ENCODE results near the gene UIMC1.
"Not testable (repeated sequence)": the region's sequence is repeated elsewhere in the genome, so short reads cannot be mapped to it uniquely, and the experiment has no call there.

UIMC1 gene

GRCh38 chr5:176985516-176985915, 21.1 kb downstream of the UIMC1 start:
- no peak overlapping the region for H3K4me3 ChIP-seq (ENCODE audit: low read depth, low read length)
- H3K27ac ChIP-seq (ENCODE audit: extremely low read depth, low read depth, low read length), result no peak overlapping the region
- peaks cover 13 to 18% of the 10 kb centered on the region in 2 experiments; a peak in 2 of 3 replicates for H3K36me3 ChIP-seq (ENCODE audit: control insufficient read depth in 2 of 2, insufficient read depth in 1 of 2, low read length in 2 of 2)
- POLR2A ChIA-PET, result interaction anchor here (1.6 kb wide), 1 partner anchor 21 kb away, joined by 7 read pairs; the partner anchor contains the start of gene UIMC1
- no peaks in the 10 kb centered on the region for H3K4me1 ChIP-seq (ENCODE audit: control insufficient read depth, insufficient read depth, low read length)
- CTCF ChIA-PET, result no interaction called here
- H3K9me3 ChIP-seq (ENCODE audit: control insufficient read depth, insufficient read depth, low read depth, low read length), result no peaks in the 10 kb centered on the region
- TF ChIP-seq ZNF423 (tag by site-specific recombination; IDR thresholded peaks at IDR 0.05), result no peak
- no peak for TF ChIP-seq ZNF366 (tag by site-specific recombination; conservative IDR thresholded peaks at IDR 0.05)
- no peak for TF ChIP-seq YY2 (tag by site-specific recombination; IDR thresholded peaks at IDR 0.05)
- TF ChIP-seq ZNF561 (tag by site-specific recombination; IDR thresholded peaks at IDR 0.05; ENCODE audit: borderline replicate concordance), result no peak
- TF ChIP-seq ZNF677 (tag by site-specific recombination; IDR thresholded peaks at IDR 0.05), result no peak
- TF ChIP-seq ZNF394 (tag by site-specific recombination; IDR thresholded peaks at IDR 0.05; ENCODE audit: borderline replicate concordance), result no peak
- TF ChIP-seq ZNF596 (tag by site-specific recombination; IDR thresholded peaks at IDR 0.05), result no peak
- TF ChIP-seq, protein P1, sequence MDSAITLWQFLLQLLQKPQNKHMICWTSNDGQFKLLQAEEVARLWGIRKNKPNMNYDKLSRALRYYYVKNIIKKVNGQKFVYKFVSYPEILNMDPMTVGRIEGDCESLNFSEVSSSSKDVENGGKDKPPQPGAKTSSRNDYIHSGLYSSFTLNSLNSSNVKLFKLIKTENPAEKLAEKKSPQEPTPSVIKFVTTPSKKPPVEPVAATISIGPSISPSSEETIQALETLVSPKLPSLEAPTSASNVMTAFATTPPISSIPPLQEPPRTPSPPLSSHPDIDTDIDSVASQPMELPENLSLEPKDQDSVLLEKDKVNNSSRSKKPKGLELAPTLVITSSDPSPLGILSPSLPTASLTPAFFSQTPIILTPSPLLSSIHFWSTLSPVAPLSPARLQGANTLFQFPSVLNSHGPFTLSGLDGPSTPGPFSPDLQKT (IDR thresholded peaks at IDR 0.05; ENCODE audit: borderline replicate concordance, low read depth, low read length), result no peak
- no peak for TF ChIP-seq ZNF654 (tag by site-specific recombination; IDR thresholded peaks at IDR 0.05; ENCODE audit: low read depth)
- no peak for TF ChIP-seq ZFP69B (tag by site-specific recombination; IDR thresholded peaks at IDR 0.05)
- TF ChIP-seq, protein P2, sequence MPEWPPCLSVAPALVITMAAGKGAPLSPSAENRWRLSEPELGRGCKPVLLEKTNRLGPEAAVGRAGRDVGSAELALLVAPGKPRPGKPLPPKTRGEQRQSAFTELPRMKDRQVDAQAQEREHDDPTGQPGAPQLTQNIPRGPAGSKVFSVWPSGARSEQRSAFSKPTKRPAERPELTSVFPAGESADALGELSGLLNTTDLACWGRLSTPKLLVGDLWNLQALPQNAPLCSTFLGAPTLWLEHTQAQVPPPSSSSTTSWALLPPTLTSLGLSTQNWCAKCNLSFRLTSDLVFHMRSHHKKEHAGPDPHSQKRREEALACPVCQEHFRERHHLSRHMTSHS (tag by site-specific recombination; IDR thresholded peaks at IDR 0.05), result no peak

GRCh38 chr5:176984176-176984575, 22.4 kb downstream of the UIMC1 start:
- H3K4me3 ChIP-seq (ENCODE audit: low read depth, low read length); H3K4me1 ChIP-seq (ENCODE audit: control insufficient read depth, insufficient read depth, low read length); H3K9me3 ChIP-seq (ENCODE audit: control insufficient read depth, insufficient read depth, low read depth, low read length); CTCF ChIA-PET; POLR2A ChIA-PET; H3K27ac ChIP-seq (ENCODE audit: extremely low read depth, low read depth, low read length): not testable (repeated sequence)
- peaks cover 25 to 29% of the 10 kb centered on the region in 2 experiments for H3K36me3 ChIP-seq (ENCODE audit: control insufficient read depth in 2 of 2, insufficient read depth in 1 of 2, low read length in 2 of 2)

GRCh38 chr5:176983593-176983992, 23.0 kb downstream of the UIMC1 start:
- POLR2A ChIA-PET; H3K27ac ChIP-seq (ENCODE audit: extremely low read depth, low read depth, low read length); CTCF ChIA-PET; H3K4me1 ChIP-seq (ENCODE audit: control insufficient read depth, insufficient read depth, low read length); H3K4me3 ChIP-seq (ENCODE audit: low read depth, low read length); H3K9me3 ChIP-seq (ENCODE audit: control insufficient read depth, insufficient read depth, low read depth, low read length): not testable (repeated sequence)
- peaks cover 31 to 35% of the 10 kb centered on the region in 2 experiments for H3K36me3 ChIP-seq (ENCODE audit: control insufficient read depth in 2 of 2, insufficient read depth in 1 of 2, low read length in 2 of 2)

DNA sequence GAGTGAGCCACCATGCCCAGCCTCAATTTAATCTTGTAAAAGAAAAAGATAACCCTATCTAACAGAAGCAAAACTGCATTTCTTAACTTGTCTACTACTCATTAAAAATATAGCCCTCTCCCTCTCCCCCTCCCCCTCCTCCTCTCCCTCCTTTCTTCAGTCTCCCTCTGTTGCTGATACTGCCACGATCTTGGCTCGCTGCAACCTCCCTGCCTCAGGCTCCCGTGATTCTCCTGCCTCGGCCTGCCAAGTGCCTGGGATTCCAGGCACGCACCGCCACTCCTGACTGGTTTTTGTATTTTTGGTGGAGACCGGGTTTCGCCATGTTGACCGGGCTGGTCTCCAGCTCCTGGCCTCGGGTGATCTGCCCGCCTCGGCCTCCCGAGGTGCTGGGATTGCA, 23.5 kb downstream of the UIMC1 start:
- H3K4me3 ChIP-seq (ENCODE audit: low read depth, low read length); H3K9me3 ChIP-seq (ENCODE audit: control insufficient read depth, insufficient read depth, low read depth, low read length); H3K27ac ChIP-seq (ENCODE audit: extremely low read depth, low read depth, low read length); H3K4me1 ChIP-seq (ENCODE audit: control insufficient read depth, insufficient read depth, low read length): not testable (repeated sequence)
- CTCF ChIA-PET, result interaction anchor here (1.0 to 1.4 kb wide), 2 partner anchors 12 to 23 kb away, joined by 3 to 4 read pairs; no protein-coding TSS in a partner anchor
- POLR2A ChIA-PET, result interaction anchor here (0.7 kb wide), 1 partner anchor 20 kb away, joined by 3 read pairs; no protein-coding TSS in a partner anchor
- H3K36me3 ChIP-seq (ENCODE audit: control insufficient read depth in 2 of 2, insufficient read depth in 1 of 2, low read length in 2 of 2), result peaks cover 32 to 36% of the 10 kb centered on the region in 2 experiments

DNA sequence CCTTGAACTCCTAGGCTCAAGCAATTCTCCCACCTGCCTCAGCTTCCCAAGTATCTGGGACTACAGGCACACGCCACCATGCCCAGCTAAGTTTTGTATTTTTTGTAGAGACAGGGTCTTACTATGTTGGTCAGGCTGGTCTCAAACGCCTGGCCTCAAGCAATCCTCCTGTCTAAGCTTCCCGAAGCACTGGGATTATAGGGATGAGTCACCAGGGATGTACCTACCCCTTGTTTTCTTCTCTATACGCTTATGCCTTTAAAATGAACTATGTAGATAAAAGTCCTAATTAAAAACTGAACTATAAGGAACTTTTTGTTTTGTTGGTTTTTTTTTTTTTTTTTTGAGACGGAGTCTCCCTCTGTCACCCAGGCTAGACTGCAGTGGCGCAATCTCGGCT, 25.8 kb downstream of the UIMC1 start:
- Histone ChIP-seq H3K4me1 (ENCODE audit: control insufficient read depth, insufficient read depth, low read length) (no peaks in the 10 kb centered on the region), H3K4me3 (ENCODE audit: low read depth, low read length) (no peak overlapping the region), H3K27ac (ENCODE audit: extremely low read depth, low read depth, low read length) (no peak overlapping the region), H3K9me3 (ENCODE audit: control insufficient read depth, insufficient read depth, low read depth, low read length) (no peaks in the 10 kb centered on the region), H3K36me3 (ENCODE audit: control insufficient read depth in 2 of 2, insufficient read depth in 1 of 2, low read length in 2 of 2) (peaks cover 36% of the 10 kb centered on the region in 2 experiments)
- POLR2A ChIA-PET, result no interaction called here
- CTCF ChIA-PET, result no interaction called here
- TF ChIP-seq ZNF23 (tag by site-specific recombination; IDR thresholded peaks at IDR 0.05; ENCODE audit: borderline replicate concordance), result no peak
- no peak for TF ChIP-seq ZNF768 (tag by site-specific recombination; IDR thresholded peaks at IDR 0.05)
- TF ChIP-seq ZNF416 (tag by site-specific recombination; IDR thresholded peaks at IDR 0.05), result no peak
- TF ChIP-seq, protein P1 (IDR thresholded peaks at IDR 0.05; ENCODE audit: borderline replicate concordance, low read depth, low read length), result no peak
- no peak for TF ChIP-seq ZNF184 (tag by site-specific recombination; IDR thresholded peaks at IDR 0.05)
- TF ChIP-seq ZNF37A (tag by site-specific recombination; IDR thresholded peaks at IDR 0.05), result no peak
- TF ChIP-seq INSM2 (tag by site-specific recombination; IDR thresholded peaks at IDR 0.05), result no peak
- TF ChIP-seq KLF7 (tag by site-specific recombination; IDR thresholded peaks at IDR 0.05; ENCODE audit: borderline replicate concordance), result no peak
- TF ChIP-seq ZNF747 (tag by site-specific recombination; IDR thresholded peaks at IDR 0.05), result no peak
- no peak for TF ChIP-seq ZSCAN23 (tag by site-specific recombination; IDR thresholded peaks at IDR 0.05)
- TF ChIP-seq GFI1B (tag by site-specific recombination; IDR thresholded peaks at IDR 0.05), result no peak

Measured in HEK293 (cell line).